Keratinocyte (primary cell): ENCODE results near the gene GRK3. TPM values are rescaled to one million over a fixed set of nuclear protein-coding genes. Genes with fewer than 3 reads are reported as not detected.

Experiments used
- DNase-seq: peaks from one replicate; pipeline ENCODE4 v3.0.0-alpha.2; 2011; ENCODE audit warnings: low read depth, missing footprints, low spot score
- FAIRE-seq: peaks from 2 replicates; lab custom pipeline; 2011; peaks lifted over from hg19 to GRCh38; lab: Jason Lieb, UNC
- H2AFZ ChIP-seq: 2 replicates; pipeline ENCODE4 v1.6.0; 2012; ENCODE audit warnings: low read length, control low read depth, inconsistent platforms; ENCODE audit not compliant: control insufficient read depth
- H3K27ac ChIP-seq: 2 replicates; pipeline ENCODE4 v1.5.1; 2011; ENCODE audit warnings: low read length; ENCODE audit not compliant: control insufficient read depth, insufficient read depth
- H3K27me3 ChIP-seq: 3 replicates; pipeline ENCODE4 v1.6.0; 2011; ENCODE audit warnings: low read length; ENCODE audit not compliant: control insufficient read depth, insufficient read depth; ENCODE audit errors: extremely low read depth
- H3K36me3 ChIP-seq, 2 experiments: 2 replicates in 1 of 2; 3 replicates in 1 of 2; pipeline ENCODE4 v1.5.1; 2011; ENCODE audit warnings: low read length in 2 of 2, mild to moderate bottlenecking in 1 of 2; ENCODE audit not compliant: control insufficient read depth in 2 of 2, insufficient read depth in 2 of 2; ENCODE audit errors: extremely low read depth in 1 of 2
- H3K4me1 ChIP-seq: 3 replicates; pipeline ENCODE4 v1.5.1; 2011; ENCODE audit warnings: low read length; ENCODE audit not compliant: control insufficient read depth, insufficient read depth; ENCODE audit errors: extremely low read depth
- H3K4me2 ChIP-seq: 3 replicates; pipeline ENCODE4 v1.6.0; 2011; ENCODE audit warnings: low read depth, low read length; ENCODE audit not compliant: control insufficient read depth, insufficient read depth; ENCODE audit errors: extremely low read depth
- H3K4me3 ChIP-seq, 3 experiments: fragments of 200-600 bp in 1 of 3; sonication (generic) in 1 of 3; 2 replicates in 2 of 3; 3 replicates in 1 of 3; pipeline ENCODE4 v1.5.1; 2011 to 2016; ENCODE audit warnings: low read length in 3 of 3, mild to moderate bottlenecking in 3 of 3, control low read depth in 2 of 3, inconsistent platforms in 1 of 3, low read depth in 1 of 3, mixed read lengths in 1 of 3, mixed run types in 1 of 3, moderate library complexity in 1 of 3; ENCODE audit not compliant: control insufficient read depth in 2 of 3, insufficient read depth in 2 of 3; ENCODE audit errors: extremely low read depth in 1 of 3
- H3K79me2 ChIP-seq: 2 replicates; pipeline ENCODE4 v1.6.0; 2012; ENCODE audit warnings: low read length; ENCODE audit not compliant: control insufficient read depth, insufficient read depth
- H3K9ac ChIP-seq: 3 replicates; pipeline ENCODE4 v1.6.0; 2011; ENCODE audit warnings: low read length; ENCODE audit not compliant: control insufficient read depth, insufficient read depth; ENCODE audit errors: extremely low read depth
- H3K9me1 ChIP-seq: 3 replicates; pipeline ENCODE4 v1.6.0; 2011; ENCODE audit warnings: low read length; ENCODE audit not compliant: control insufficient read depth, insufficient read depth; ENCODE audit errors: extremely low read depth
- H3K9me3 ChIP-seq: 2 replicates; pipeline ENCODE4 v1.5.1; 2012; ENCODE audit warnings: low read depth, low read length; ENCODE audit not compliant: control insufficient read depth
- H4K20me1 ChIP-seq: 3 replicates; pipeline ENCODE4 v1.6.0; 2011; ENCODE audit warnings: low read length; ENCODE audit not compliant: control insufficient read depth, insufficient read depth; ENCODE audit errors: extremely low read depth
- CTCF ChIP-seq, 3 experiments: IDR thresholded peaks in 1 of 3; conservative IDR thresholded peaks in 1 of 3; optimal IDR thresholded peaks in 1 of 3; 2 replicates in 2 of 3; 3 replicates in 1 of 3; pipeline versions ENCODE3 to v1.5.1; 2011; ENCODE audit warnings: low read length in 3 of 3, mild to moderate bottlenecking in 3 of 3, moderate library complexity in 2 of 3, control low read depth in 1 of 3, inconsistent platforms in 1 of 3; ENCODE audit not compliant: insufficient read depth in 2 of 3; ENCODE audit errors: extremely low read depth in 1 of 3
- EZH2 ChIP-seq: IDR thresholded peaks from one replicate; pipeline ENCODE4 v1.6.1; 2012; ENCODE audit warnings: inconsistent platforms, mild to moderate bottlenecking, low read length, moderate library complexity
- dilution Hi-C: fragments of 300-500 bp; cut with MboI; formaldehyde crosslinking; loops from one replicate; pipeline ENCODE4 v1.7.0; 2020; ENCODE audit warnings: low sequenced_read_pairs; ENCODE audit not compliant: extremely low pct_ligation_motif_present
- polyA plus RNA-seq, 5 experiments: library from polyadenylated mRNA; depleted of rRNA in 3 of 5; stranded (reverse) in 3 of 5; stranded (forward) in 1 of 5; unstranded in 1 of 5; fragments of >200 nt; gene quantifications; 1 replicate in 1 of 5; 2 replicates in 3 of 5; 3 replicates in 1 of 5; pipeline versions ENCODE4 v1.2.1 to v1.2.3, GENCODE V29; 2011 to 2012; ENCODE audit warnings: missing spikeins in 2 of 5, low read depth in 1 of 5, low replicate concordance in 1 of 5

The GRK3 gene
- polyA plus RNA-seq, 1 donor (not counting 4 experiments of a cell fraction or from before 2014, with no cell fraction given): 8.1 TPM

GRCh38 chr22:25569361-25569760 is 4.9 kb downstream of the GRK3 start:
- no peak overlapping the region for H3K4me2 ChIP-seq
- H3K27ac ChIP-seq: no peak overlapping the region
- no peaks in the 10 kb centered on the region for H3K9me3 ChIP-seq
- no peak overlapping the region for H3K4me3 ChIP-seq
- H3K79me2 ChIP-seq: peaks cover 8% of the 10 kb centered on the region
- DNase-seq (no peak), FAIRE-seq (no peak)
- peaks cover 9% of the 10 kb centered on the region for H3K4me1 ChIP-seq
- H3K36me3 ChIP-seq: no peaks in the 10 kb centered on the region
- TF ChIP-seq CTCF (optimal IDR thresholded peaks at IDR 0.05 in 1 of 3, IDR thresholded peaks at IDR 0.05 in 1 of 3, conservative IDR thresholded peaks at IDR 0.05 in 1 of 3; ENCODE audit: extremely low read depth in 1 of 3, insufficient read depth in 2 of 3, low read length in 3 of 3): no peak
- TF ChIP-seq EZH2: no peak
- dilution Hi-C loops: no loop called here
- H2AFZ ChIP-seq: no peak overlapping the region
- H3K27me3 ChIP-seq: no peaks in the 10 kb centered on the region
- H4K20me1 ChIP-seq: no peaks in the 10 kb centered on the region
- H3K9ac ChIP-seq: no peak overlapping the region
- H3K9me1 ChIP-seq: no peaks in the 10 kb centered on the region

DNA sequence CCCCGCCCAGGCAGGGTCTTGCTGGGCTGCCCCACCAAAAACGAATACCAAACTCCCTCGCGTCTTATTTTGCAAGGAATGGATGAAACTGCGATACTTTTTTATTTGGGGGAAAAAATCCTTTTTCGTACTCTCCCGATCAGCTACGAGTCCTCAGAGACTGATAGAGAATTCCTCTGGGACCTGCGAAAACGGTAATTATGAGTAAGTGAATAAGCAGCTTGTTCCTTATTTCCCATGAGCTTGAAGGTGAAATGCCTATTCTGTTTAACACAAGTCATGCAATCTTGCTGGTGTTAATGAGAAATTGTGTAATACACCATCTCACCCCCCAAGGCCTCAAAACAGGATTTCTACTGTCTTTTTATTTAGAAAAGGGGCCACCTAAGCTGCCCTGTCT is 5.5 kb downstream of the GRK3 start:
- no peaks in the 10 kb centered on the region for H3K9me1 ChIP-seq
- DNase-seq: no peak
- H3K36me3 ChIP-seq: no peaks in the 10 kb centered on the region
- H3K79me2 ChIP-seq: peaks cover 8% of the 10 kb centered on the region
- no peak overlapping the region for H3K4me3 ChIP-seq
- no peak overlapping the region for H3K9ac ChIP-seq
- peaks cover 9% of the 10 kb centered on the region for H3K4me1 ChIP-seq
- no peaks in the 10 kb centered on the region for H3K9me3 ChIP-seq
- no peaks in the 10 kb centered on the region for H4K20me1 ChIP-seq
- dilution Hi-C loops: no loop called here
- TF ChIP-seq CTCF (optimal IDR thresholded peaks at IDR 0.05 in 1 of 3, IDR thresholded peaks at IDR 0.05 in 1 of 3, conservative IDR thresholded peaks at IDR 0.05 in 1 of 3; ENCODE audit: extremely low read depth in 1 of 3, insufficient read depth in 2 of 3, low read length in 3 of 3) (no peak), EZH2 (no peak)
- no peak overlapping the region for H3K4me2 ChIP-seq
- no peak for FAIRE-seq
- no peak overlapping the region for H3K27ac ChIP-seq
- H3K27me3 ChIP-seq: no peaks in the 10 kb centered on the region
- no peak overlapping the region for H2AFZ ChIP-seq
